Limb (tissue), 2 donors: Measurements from ENCODE around the gene CARD11.

Experiments used
- DNase-seq, 2 donors: peaks; one replicate each; pipeline ENCODE4 v3.0.0-alpha.2; 2016; ENCODE audit errors: extremely low spot score in 2 of 2

CARD11 gene

DNA sequence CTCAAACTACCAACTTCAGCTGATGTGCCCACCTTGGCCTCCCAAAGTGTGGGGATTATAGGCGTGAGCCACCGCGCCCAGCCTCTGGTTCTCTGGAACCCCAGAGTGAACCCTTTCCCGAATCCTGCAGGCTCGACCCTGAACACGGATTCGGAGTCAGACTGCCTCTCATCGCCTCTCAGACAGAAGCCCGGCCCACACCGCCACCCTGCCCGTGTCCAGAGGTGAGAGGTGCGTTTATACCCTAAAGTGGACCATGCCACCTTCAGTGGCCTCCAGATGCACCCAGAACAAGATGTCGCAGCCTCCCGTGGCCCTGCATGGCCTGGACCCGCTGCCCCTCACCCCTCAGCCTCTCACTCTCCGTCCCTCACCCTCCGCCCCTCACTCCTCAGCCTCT, 134.6 kb downstream of the CARD11 start:
- DNase-seq: no peak

- DNase-seq: no peak
Observed at GRCh38 chr7:2908103-2908683, 135.5 kb downstream of the CARD11 start.

DNA sequence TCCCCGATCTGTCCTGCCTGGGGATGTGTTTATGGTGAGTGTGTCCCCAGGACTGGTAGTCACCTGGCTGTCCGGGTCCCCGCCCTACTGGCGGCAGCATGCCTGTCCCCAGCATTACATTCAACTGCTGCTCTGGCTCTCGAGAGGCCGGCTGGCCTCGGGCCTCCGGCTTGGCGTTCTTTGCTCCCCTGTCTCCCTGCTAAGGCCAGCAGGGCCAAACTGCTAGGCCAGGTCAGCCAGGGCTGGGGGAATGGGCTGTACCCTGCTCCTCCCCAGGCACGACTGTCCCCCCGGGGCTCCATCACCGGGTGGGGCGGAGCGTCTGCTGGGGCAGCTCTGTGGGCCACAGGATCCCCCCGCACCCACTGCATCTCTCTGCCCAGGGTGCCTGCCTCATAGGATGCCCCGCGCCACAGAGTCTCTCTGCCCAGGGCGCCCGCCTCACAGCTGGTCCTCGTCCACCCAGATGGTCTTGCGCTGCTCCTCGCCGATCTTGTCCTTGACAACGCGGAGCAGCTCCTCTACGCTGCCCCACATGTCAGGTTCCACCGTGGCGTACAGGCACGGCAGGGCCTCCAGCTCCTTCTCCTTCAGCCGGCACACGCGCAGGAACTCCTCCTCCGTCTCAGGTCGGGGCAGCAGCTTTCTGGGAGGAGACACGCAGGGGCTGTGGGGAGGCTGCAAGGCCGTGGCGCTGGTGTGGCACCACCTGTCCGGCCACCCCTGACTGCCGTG, 137.3 kb downstream of the CARD11 start:
- DNase-seq: no peak

- DNase-seq: no peak
Observed at GRCh38 chr7:2905500-2905899, 138.2 kb downstream of the CARD11 start.

DNA sequence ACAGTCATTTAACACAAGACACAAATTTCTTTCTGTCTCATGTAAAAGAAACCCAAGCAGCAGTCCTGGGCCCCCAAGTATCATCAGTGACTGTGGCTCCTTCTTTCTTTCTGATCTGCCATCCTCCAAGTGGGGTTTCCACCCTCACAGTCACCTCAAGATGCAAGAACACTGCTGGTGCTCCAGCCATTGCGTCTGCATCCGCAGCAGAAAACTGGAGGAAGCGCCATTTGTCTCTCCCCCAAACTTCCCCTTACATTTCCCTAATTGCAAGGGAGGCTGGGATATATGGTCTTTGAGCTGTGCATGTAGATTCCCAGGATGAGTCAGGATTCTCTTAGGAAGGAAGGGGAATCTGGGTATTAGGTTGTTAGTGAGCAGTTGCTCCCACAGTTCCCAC, 138.6 kb downstream of the CARD11 start:
- no peak for DNase-seq

- no peak for DNase-seq
Observed at GRCh38 chr7:2904202-2904601, 139.5 kb downstream of the CARD11 start.

DNA sequence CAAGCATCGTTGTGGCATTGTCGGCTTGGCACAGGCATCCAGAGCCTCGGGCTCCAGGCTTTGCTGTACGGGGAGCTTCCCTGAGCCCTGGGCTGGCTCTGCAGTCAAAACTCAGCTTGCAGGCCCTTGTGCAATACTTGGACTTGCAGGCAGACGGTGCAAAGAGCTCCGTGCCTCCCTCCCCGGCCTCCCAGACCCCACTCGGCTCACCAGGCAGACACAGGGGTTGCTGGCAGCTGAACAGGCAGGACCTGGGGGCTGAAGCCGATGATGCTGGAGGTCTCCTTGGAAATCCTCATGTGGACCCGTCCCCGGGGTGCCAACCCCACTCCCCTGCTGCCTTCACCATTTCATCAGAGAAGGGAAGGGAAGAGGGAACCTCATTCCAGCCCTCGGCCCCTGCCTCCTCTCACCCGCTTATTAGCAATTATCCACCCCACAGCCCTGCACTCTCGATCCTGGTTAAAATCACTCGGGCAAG, 139.9 kb downstream of the CARD11 start:
- DNase-seq: no peak

DNA sequence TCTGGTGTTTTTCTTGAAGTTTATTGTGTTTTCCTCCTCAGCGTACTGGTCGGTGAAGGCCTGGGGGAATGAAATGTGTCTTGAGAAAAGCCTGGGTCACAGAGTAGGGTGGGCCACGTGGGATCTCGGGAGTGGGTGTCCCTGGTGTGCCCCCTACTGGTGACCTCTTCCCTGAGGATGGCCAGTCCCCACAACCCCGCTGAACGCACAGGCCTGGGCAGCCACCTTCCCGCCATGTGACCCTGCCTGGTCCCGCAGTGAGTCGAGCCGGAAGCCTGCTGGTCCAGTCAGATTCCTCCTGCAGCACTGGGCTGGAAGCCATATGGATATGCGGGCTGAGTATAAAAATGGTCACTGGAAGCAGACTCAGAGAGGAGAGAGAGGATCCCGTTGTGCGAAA, 146.6 kb downstream of the CARD11 start:
- no peak for DNase-seq

DNA sequence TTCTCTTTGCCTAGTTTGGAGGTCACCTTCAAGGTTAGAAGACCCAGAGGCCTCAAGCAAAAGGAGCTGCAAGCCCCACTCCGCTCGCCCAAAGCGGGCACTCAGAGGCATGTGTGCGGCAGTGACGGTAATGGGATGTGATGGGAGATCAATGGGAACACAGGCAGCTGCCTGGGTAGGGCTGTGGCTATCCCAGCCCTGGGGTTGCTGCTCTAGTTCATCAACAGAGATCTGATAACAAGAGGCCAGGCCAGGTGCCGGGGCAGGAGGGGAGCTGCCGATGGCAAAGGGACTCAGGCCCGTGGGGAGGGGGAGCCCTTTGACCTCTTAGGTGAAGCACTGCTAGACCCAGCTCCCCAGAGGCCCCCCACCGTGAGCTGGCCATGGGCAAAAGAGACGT, 147.5 kb downstream of the CARD11 start:
- no peak for DNase-seq

DNA sequence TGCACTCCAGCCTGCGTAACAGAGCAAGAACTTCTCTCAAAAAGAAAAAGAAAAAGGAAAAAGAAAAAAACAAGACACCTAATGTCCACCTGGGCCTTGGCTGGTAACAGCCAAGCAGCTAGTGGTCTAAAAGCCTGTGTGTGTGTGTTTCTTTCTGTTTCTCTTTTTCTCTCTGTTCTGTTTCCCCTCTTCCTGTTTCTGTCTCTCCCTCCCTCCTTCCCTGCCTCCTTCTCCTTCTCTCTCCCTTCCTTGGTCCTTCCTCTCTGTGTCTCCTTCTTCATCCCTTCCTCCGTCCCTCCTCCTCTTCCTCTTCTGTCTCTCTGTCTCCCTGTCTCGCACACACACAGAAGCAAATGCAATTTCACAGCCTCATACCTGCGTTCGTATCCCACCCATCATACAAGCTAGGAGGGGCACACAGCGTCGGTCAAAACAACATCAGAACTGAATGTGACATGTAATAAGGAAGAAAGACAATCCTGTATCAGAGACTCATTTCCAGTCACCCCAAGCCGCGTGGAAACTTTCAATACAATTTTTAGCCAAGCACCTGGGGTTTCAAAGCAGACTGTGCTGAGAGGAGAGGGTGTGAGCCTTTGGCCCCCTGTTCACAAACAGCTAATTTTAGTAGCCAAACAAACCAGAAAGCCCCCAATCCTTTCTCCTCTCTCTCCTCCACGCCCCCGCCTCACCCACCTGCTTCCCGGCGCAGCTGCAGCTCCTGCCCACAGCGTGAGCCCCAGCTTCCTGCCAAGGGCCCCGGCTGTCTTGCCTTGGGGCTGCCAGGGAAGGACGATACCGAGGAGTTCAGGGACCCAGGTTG, 149.3 kb downstream of the CARD11 start:
- no peak for DNase-seq

DNA sequence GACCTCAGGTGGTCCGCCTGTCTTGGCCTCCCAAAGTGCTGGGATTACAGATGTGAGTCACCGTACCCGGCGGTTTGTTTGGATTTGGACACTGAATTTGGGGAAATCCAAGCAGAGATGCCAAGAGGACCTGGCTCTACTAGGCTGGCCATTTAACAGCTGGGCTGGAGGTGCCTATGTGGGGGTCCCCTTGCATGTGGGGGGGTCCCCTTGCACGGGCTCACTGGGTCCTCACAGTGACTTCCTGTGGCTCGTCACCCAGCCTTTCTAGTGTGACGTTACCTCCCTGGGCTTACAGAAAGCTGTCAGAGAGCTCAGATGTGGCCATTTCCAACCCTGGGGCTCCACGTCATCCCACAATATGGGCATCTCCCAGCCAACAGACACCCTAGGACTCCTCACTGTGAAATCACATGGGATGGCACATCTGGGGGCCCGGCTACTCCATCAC, 150.2 kb downstream of the CARD11 start:
- no peak for DNase-seq

DNA sequence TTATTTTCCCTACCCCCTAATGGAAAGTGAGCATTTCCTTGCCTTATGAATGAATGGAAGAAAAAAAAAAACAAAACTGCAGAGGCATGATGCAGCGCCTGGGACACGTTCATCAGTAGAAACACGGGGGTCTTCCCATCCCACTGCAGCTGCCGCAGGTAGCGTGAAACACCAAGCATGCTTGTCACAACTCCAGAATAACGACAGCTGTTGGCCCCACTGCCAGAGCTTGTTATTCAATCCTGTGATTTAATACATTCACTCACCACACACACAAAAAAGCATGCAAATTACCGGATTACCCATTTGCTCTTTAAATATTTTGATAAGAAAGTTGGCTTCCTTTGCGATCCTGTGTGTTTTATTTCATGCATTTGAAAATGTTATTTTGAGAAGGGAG, 151.1 kb downstream of the CARD11 start:
- peak in 1 of 2 donors; percentile 30 for DNase-seq

- no peak for DNase-seq
Observed at GRCh38 chr7:2887816-2888215, 155.9 kb downstream of the CARD11 start.

GRCh38 chr7:2886900-2887299, 156.8 kb downstream of the CARD11 start:
- peak; percentile 78 to 84 for DNase-seq

DNA sequence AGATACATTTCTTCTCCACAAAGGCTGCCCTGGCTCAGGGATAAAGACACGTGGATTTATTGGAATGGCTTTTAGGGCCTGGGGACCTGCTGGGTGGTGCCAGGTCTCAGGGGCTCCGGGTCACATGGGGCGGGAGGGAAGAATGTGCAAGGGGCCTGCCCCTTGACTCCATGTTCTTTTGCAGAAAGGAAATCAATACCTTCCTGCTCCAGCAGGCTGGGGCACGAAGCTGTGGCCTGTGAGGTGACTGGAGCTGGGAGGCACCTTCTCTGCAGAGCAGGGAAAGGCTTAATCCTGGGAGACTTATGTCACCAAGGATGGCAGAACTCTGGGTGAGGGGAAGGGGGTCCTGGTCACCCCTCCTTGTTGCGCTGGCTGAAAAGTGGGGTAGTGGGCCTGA, 157.3 kb downstream of the CARD11 start:
- no peak for DNase-seq

GRCh38 chr7:2884161-2884560, 159.5 kb downstream of the CARD11 start:
- DNase-seq: no peak

DNA sequence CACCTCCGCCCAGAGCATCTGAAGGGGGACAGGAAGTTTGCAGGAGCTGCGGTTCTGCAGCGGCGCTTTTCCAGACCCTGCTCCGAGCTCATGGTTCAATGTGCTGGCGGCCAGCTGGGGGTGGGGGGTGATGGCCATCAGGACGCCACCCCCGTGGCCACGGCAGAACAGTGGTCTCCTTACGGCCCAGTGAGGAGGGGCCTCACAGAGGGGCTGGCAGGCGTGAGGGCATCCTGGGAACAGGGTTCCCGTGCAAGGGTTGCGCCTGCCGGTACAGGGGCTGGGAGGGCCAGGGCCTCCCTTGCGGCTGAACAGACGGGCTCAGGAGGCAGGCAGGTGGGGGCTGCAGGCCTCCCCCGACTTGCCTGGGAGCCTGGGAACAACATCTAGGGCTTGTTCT, 160.6 kb downstream of the CARD11 start:
- DNase-seq: no peak

GRCh38 chr7:2882111-2882510, 161.6 kb downstream of the CARD11 start:
- DNase-seq: no peak

DNA sequence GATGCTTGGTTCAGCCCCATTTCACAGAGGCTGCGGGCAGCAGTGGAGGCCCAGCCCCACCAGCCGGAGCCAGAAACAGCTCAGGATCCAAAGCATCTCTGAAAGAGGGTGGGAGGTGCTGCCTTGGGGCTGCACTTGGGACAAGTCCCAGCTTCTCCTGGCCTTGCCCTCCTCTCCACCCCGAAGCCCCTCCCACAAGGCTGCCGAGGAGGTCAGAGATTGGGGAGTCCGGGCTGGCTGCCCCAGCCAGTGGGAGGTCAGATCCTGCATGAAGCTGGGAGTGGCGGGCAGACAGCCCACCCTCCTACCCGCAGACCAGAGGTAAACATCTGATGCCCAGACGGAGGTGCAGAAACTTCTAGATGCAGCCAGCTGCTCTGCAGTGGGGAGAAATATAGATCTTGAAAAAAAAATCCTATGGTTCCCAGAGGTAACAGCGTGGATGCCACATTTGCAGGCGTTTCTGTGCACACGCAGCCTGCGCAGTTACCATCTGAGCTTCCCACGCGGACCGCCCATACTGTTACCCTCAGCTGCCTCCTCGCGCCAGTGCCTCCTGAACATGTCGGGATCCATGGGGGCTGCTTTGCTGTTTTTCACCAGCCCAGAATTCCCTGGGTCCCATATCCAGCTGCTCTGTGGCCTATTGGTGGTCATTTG, 162.7 kb downstream of the CARD11 start:
- no peak for DNase-seq

DNA sequence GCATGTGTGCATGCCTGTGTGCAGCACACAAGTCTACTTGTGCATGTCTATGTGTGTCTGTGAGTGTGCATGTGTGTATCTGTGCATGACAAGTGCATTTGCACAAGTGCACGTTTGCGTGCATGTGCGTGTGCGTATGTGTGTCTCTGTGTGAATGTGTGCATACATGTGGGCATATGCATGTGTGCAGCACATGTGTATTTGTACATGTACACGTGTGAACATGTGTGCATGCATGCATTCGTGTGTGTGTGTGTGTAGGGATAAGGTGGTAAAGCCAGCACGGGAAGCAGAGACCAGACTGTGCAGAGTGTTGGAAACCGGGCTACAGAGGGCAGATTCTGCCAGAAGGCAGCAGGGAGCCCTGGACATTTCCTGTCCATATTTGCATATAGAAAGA, 163.6 kb downstream of the CARD11 start:
- no peak for DNase-seq

GRCh38 chr7:2879354-2879753, 164.3 kb downstream of the CARD11 start:
- DNase-seq: no peak

GRCh38 chr7:2878306-2878705, 165.4 kb downstream of the CARD11 start:
- DNase-seq: no peak
